GM10266 (cell line): ENCODE data around the gene FAAP100.
A peak's percentile ranks its signal among the peaks of the same experiment; 100 is the strongest.

ENCODE experiments used
- DNase-seq: peaks from one replicate; pipeline ENCODE4 v3.0.0; 2012; ENCODE audit errors: extremely low spot score
- CTCF ChIP-seq: IDR thresholded peaks from 2 replicates; pipeline ENCODE4 v1.5.1; 2012; ENCODE audit warnings: mild to moderate bottlenecking, low read depth; ENCODE audit not compliant: control insufficient read depth, insufficient read depth; ENCODE audit errors: missing control alignments

FAAP100 gene

GRCh38 chr17:81517009-81517338 is 35.2 kb downstream of the FAAP100 start:
- DNase-seq = no peak
- TF ChIP-seq CTCF = no peak

DNA sequence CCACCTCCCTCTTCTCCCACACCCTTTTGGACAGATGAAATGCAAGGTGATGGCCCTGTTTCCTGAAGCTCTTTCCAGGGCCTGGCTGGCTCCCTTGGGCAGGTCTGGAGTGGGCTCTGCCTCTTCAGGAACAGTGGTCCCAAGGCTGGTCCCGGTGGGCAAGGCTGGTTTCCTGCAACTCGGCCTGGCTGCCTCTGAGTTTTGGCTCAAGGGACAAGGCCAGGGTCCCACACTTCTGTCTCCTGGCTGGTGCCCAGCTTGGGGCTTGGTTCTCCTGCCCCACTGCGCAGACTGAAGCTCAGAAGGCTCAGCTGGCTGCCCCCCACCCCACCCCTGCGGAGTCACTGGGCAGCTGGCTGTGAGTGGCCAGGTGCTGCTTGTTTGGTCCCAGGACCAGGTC is 35.7 kb downstream of the FAAP100 start:
- no peak for TF ChIP-seq CTCF
- no peak for DNase-seq

DNA sequence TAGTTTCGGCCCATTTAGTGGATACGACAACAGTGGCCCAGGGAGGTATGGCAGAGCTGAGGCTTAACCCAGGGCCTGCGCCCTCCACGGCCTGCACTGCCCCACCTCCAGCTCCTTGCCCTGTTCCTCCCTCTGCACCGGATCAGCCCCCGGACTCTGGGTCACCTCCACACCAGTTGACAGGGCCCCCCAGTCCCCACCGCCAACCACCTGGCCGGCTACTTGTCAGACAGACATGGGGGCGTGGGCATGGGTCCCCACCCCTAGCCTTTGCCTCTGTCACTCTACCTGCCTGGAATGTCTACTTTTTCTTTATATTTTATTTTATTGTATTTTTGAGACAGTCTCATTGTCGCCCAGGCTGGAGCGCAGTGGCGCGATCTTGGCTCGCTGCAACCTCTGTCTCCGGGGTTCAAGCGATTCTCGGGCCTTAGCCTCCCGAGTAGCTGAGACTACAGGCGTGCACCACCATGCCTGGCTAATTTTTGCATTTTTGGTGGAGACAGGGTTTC is 36.6 kb downstream of the FAAP100 start:
- DNase-seq = no peak
- TF ChIP-seq CTCF = no peak

- peak; percentile 91 for DNase-seq
Measured at GRCh38 chr17:81514739-81515529, 37.2 kb downstream of the FAAP100 start.

GRCh38 chr17:81514489-81514738 is 37.7 kb downstream of the FAAP100 start:
- DNase-seq = no peak

More at GRCh38 chr17:81514739-81515529, 37.2 kb downstream of the FAAP100 start:
- TF ChIP-seq CTCF = no peak

GRCh38 chr17:81513753-81514488 is 38.2 kb downstream of the FAAP100 start:
- TF ChIP-seq CTCF = peak; percentile 0
- DNase-seq = no peak

More at GRCh38 chr17:81514489-81514738, 37.7 kb downstream of the FAAP100 start:
- no peak for TF ChIP-seq CTCF

- no peak for TF ChIP-seq CTCF
- peak; percentile 71 for DNase-seq
Measured at GRCh38 chr17:81513372-81513752, 38.8 kb downstream of the FAAP100 start.
